Measurements from ENCODE around the gene TGM4.

The TGM4 gene

DNA sequence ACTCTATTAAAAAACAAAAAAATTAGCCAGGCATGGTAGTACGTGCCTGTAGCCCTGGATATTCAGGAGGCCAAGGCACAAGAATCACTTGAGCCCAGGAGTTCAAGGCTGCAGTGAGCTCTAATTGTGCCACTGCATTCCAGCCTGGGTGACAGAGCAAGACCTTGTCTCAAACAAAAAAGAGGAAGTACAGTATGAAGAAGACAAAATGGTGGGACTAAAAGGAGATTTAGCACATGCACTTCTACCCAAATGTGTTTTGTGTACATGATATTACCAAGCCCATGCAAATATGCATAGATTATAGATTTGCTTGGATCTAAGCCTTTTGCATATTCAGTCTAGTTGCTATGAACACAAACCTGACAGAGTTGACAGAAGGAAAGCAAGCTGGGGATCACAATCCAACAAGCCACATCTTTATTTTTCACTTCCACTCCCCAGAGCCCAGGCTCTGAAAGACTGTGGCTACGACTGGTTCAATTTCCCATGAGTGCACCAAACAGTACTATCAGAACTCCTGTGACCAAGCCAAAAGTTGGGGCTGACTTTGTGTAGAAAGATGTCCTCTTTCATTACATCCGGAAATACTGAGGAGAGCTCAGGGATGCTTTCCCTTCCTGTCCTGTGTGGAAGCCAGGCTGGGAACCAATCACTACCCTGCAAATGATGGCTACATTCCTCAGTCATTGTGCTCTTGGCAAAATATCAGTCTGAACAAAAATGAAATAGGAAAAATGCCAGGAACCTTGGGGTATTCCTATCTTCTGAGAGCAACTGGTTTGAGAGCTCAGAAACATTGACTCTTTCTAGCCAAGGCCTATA is 49.4 kb downstream of the TGM4 start:
- no peak overlapping the region for H3K27ac ChIP-seq

DNA sequence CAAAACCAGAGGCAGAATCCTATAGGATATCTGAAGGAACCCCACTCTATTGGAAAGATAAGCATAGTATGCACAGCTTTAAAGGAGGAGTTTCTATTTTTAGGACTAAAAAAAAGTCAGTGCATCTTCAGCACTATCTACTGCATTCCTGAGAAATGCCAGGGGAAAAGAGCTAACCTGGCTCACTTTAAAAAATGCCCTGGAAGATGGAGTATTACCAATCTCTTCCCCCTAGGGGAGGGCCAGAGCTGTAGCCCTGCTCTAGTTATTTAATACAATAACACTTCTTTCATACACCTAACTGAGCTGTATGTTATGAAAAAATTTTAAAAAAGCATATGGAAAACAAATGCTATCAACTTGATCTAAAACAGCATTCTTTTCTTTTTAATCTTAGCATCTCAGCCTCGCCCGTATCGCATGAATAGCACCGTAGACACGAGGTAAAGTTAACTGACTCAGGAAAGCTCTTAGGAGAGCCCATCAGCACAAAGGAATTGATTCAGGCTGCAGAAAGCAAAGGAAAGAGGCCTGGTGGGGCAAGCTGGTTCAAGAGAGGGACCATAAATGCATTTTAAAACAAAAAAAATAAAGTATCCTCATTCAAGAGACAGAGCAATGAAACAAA is 50.2 kb downstream of the TGM4 start:
- Histone ChIP-seq H3K4me3 (no peak overlapping the region), H3K27ac (no peak overlapping the region)
- TF ChIP-seq, protein P1, sequence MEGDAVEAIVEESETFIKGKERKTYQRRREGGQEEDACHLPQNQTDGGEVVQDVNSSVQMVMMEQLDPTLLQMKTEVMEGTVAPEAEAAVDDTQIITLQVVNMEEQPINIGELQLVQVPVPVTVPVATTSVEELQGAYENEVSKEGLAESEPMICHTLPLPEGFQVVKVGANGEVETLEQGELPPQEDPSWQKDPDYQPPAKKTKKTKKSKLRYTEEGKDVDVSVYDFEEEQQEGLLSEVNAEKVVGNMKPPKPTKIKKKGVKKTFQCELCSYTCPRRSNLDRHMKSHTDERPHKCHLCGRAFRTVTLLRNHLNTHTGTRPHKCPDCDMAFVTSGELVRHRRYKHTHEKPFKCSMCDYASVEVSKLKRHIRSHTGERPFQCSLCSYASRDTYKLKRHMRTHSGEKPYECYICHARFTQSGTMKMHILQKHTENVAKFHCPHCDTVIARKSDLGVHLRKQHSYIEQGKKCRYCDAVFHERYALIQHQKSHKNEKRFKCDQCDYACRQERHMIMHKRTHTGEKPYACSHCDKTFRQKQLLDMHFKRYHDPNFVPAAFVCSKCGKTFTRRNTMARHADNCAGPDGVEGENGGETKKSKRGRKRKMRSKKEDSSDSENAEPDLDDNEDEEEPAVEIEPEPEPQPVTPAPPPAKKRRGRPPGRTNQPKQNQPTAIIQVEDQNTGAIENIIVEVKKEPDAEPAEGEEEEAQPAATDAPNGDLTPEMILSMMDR (IDR thresholded peaks at IDR 0.05) = no peak
- DNase-seq (ENCODE audit: low spot score) = no peak

More for the DNA sequence above, 49.4 kb downstream of the TGM4 start:
- no peak for DNase-seq (ENCODE audit: low spot score)
- H3K4me3 ChIP-seq = no peak overlapping the region
- TF ChIP-seq, protein P1 (IDR thresholded peaks at IDR 0.05) = no peak

DNA sequence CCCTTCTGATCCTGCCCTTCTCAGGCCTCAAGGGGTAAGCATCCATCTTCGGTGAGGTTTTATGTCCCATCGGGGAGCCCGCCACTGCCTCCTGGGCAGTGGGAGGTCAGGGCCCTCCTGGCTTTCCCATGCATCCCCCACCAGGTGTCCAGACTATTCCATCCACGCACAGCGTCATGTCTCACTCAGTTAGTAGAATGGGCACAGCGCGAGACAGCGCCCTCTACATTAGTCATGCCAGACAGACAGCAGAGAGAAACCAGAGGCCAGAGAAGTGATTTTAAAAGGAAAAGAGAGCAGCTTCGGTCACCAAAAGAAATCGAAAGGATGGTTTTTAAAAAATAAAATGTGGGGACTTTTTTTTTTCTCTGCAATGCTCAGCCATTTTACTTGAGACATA is 51.8 kb downstream of the TGM4 start:
- no peak for DNase-seq (ENCODE audit: low spot score)
- TF ChIP-seq, protein P1 (IDR thresholded peaks at IDR 0.05) = no peak
- Histone ChIP-seq H3K4me3 (no peak overlapping the region), H3K27ac (no peak overlapping the region)

DNA sequence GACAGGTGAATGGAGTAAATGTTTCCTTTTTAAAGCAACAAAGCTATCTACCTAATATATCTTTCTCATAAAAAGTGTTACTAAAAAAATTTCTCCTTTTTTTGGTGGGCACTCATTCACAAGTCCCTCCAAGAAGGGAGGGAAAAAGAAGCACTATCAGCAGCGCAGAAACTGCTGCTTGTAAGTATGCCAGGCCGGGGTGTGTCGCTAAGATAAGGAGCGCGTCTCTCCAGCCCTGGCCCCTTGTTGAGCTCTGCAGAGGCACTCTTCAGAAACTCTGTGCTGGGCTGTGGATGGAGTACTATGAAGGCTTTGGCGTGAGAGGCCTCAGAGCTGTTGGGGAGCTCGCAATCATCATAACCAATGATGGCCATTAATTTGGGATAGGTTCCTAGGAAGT is 52.5 kb downstream of the TGM4 start:
- TF ChIP-seq, protein P1 (IDR thresholded peaks at IDR 0.05) = no peak
- DNase-seq (ENCODE audit: low spot score) = no peak

DNA sequence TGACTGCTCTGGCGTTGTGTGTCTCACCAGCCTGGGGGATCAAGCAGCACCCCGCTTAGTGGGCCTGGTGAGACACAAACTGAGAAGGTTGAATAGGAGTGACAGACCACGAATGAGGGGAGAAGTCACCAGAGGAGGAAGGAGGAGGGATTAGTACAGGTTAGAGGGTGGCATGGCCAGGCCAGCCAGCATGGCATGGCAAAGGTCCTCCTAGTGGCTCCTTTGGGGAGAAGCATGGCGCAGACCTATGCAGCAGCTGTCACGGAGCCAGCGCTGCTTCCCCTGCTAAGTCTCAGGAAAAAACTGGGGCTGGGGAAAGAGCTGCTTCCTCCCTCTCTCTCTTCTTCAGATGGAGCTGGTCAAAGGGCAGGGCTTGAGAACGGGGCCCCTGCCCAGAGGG is 53.0 kb downstream of the TGM4 start:
- H3K4me3 ChIP-seq = no peak overlapping the region
- DNase-seq (ENCODE audit: low spot score) = no peak
- TF ChIP-seq, protein P1 (IDR thresholded peaks at IDR 0.05) = no peak
- H3K27ac ChIP-seq = no peak overlapping the region

More for the DNA sequence above, 52.5 kb downstream of the TGM4 start:
- Histone ChIP-seq H3K27ac (no peak overlapping the region), H3K4me3 (no peak overlapping the region)

DNA sequence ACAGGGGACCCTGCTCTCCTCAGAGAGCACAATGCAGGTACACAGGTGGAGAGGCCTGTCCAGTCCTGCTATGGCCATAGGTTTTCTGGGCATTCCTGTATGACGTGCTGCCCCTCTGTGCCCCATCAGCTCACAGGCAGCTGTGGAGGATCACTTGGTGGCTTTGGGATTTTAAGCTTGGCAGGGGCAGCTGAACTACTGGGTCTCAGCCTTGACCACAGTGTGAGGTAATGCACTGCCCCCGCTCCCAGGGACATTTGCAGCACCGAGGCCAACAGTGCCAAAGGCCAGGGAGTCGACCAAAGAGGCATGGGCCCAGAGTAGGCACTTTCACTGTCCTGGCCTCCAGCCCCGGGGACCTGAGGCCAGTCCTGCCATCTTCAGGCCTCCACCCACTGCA is 55.4 kb downstream of the TGM4 start:
- Histone ChIP-seq H3K4me3 (no peak overlapping the region), H3K27ac (no peak overlapping the region)
- TF ChIP-seq, protein P1 (IDR thresholded peaks at IDR 0.05) = no peak
- no peak for DNase-seq (ENCODE audit: low spot score)

DNA sequence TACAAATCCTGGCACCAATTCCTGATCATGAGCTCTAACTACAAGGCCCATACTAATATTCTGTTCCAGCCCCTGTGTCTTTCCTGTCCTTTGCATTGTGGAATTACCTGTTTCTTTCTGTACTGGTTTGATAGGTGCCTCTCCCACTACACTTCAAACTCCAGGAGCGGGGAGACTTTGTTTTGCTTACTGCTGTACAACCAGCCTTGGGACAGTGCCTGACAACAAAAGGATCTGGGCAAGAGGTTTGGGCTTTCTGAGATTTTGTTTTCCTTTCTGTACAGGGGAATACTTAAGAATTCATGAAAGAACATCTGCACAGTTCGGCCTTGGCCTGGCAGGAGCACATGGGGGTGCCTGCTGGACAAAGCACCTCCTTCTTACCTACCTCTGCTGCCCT is 56.5 kb downstream of the TGM4 start:
- Histone ChIP-seq H3K27ac (no peak overlapping the region), H3K4me3 (no peak overlapping the region)
- no peak for DNase-seq (ENCODE audit: low spot score)
- TF ChIP-seq, protein P1 (IDR thresholded peaks at IDR 0.05) = no peak

Data from coronary artery (tissue), 2 donors.